Mucosa of descending colon (tissue), 3 donors: ENCODE measurements around the gene LYPD8. TPM values are rescaled to one million over a fixed set of nuclear protein-coding genes. Genes with fewer than 3 reads are reported as not detected.
A peak's percentile ranks its signal among the peaks of the same experiment; 100 is the strongest.
"Not testable (repeated sequence)": the region's sequence is repeated elsewhere in the genome, so short reads cannot be mapped to it uniquely, and the experiment has no call there.

Source experiments
- ATAC-seq: fragments of 200-7000 bp; cut with Tn5 transposase; one replicate; pipeline ENCODE4 v1.9.1; 2020; ENCODE audit warnings: mild to moderate bottlenecking, moderate library complexity
- DNase-seq, 3 donors: peaks; one replicate each; pipeline ENCODE4 v3.0.0-alpha.2; 2020
- H3K36me3 ChIP-seq: fragments of 200-600 bp; one replicate; pipeline ENCODE4 v1.8.0; 2021; ENCODE audit warnings: low read depth, mild to moderate bottlenecking
- H3K4me1 ChIP-seq: fragments of 200-600 bp; one replicate; pipeline ENCODE4 v1.8.0; 2021; ENCODE audit warnings: low read depth, mild to moderate bottlenecking
- H3K4me3 ChIP-seq: fragments of 200-600 bp; one replicate; pipeline ENCODE4 v1.8.0; 2021; ENCODE audit warnings: mild to moderate bottlenecking
- H3K9me3 ChIP-seq: fragments of 200-600 bp; one replicate; pipeline ENCODE4 v1.8.0; 2021; ENCODE audit warnings: mild to moderate bottlenecking
- intact Hi-C, 2 donors: fragments of 100-400 bp; cut with DNase I in 1 of 2; cut with micrococcal nuclease in 1 of 2; formaldehyde crosslinking; loops; one replicate each; pipeline versions ENCODE4 v1.11.0 to v1.11.1; 2022; cut with DNase I, micrococcal nuclease
- long read RNA-seq, 2 donors: library from polyadenylated mRNA; unstranded; transcript quantifications; one replicate each; pipeline ENCODE4 v2.0.0, GENCODE V29; 2019 to 2021
- total RNA-seq, 3 donors: library from RNA; stranded (reverse); fragmentation: NEBNext Ultra II Directional in 2 of 3; extraction: Animal tissue kit (Norgen Biotek cat#: 25700) in 2 of 3; gene quantifications; one replicate each; pipeline versions ENCODE4 v1.2.1 to v1.2.4, GENCODE V29; 2021 to 2023
- TF ChIP-seq, protein P1 (sequence below): fragments of 200-600 bp; IDR thresholded peaks from one replicate; pipeline ENCODE4 v1.8.0; 2022; ENCODE audit warnings: antibody characterized with exemption, mild to moderate bottlenecking
- donor health status: DM: no; HTN: no; CAD: no; lungs with moderate emphysema.
- donor health status: DM: no; HTN: no; CAD: no.
- donor health status: DM: no; HTN: yes; CAD: no.

LYPD8 gene, protein sequence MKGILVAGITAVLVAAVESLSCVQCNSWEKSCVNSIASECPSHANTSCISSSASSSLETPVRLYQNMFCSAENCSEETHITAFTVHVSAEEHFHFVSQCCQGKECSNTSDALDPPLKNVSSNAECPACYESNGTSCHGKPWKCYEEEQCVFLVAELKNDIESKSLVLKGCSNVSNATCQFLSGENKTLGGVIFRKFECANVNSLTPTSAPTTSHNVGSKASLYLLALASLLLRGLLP
- total RNA-seq, result 100 to 1,000 TPM; 235 to 700 (median 647) TPM
- long read RNA-seq, donor 1, transcript LYPD8-202 (7 exons, 1,142 nt), result major isoform, 7 of 275 reads
- long read RNA-seq, donor 1, partial matches to known transcripts, result 11 of 275 reads
- long read RNA-seq, donor 1, other reads (novel, unspliced or antisense), result 257 of 275 reads
- long read RNA-seq, donor 2, transcript LYPD8-202 (7 exons, 1,142 nt), result major isoform, 30 of 955 reads
- long read RNA-seq, donor 2, partial matches to known transcripts, result 34 of 955 reads
- long read RNA-seq, donor 2, other reads (novel, unspliced or antisense), result 891 of 955 reads

DNA sequence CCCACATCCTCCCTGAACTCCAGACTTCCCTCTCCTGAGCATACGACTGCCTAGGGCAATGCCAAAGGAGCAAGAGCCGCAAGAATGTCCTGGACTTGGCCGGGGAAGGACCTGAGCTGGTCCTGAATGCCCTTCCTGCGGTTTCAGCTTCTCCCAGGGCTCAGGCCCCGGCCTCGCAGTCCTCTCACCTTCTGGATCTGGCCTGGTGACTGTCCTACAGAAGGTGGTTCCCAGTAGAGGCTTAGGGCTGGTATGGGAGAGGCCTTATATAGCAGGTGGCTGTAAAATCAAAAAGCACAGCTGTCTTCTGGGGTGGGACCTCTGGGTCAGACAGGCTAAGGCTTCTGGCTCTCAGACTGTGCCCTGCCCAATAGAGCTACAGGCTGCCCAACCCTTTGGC lies at the start of gene LYPD8:
LYPD8 (minus strand) TSS at position 243 of the 400 bp plus-strand sequence. CDS start 4,678 bp downstream, outside the sequence.
- no peaks in the 10 kb centered on the region for H3K9me3 ChIP-seq
- ATAC-seq, result peak; percentile 83
- no peaks in the 10 kb centered on the region for H3K36me3 ChIP-seq
- intact Hi-C loops, result no loop called here
- TF ChIP-seq, protein P1, sequence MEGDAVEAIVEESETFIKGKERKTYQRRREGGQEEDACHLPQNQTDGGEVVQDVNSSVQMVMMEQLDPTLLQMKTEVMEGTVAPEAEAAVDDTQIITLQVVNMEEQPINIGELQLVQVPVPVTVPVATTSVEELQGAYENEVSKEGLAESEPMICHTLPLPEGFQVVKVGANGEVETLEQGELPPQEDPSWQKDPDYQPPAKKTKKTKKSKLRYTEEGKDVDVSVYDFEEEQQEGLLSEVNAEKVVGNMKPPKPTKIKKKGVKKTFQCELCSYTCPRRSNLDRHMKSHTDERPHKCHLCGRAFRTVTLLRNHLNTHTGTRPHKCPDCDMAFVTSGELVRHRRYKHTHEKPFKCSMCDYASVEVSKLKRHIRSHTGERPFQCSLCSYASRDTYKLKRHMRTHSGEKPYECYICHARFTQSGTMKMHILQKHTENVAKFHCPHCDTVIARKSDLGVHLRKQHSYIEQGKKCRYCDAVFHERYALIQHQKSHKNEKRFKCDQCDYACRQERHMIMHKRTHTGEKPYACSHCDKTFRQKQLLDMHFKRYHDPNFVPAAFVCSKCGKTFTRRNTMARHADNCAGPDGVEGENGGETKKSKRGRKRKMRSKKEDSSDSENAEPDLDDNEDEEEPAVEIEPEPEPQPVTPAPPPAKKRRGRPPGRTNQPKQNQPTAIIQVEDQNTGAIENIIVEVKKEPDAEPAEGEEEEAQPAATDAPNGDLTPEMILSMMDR, result no peak
- no peak within 1 kb of the TSS for H3K4me3 ChIP-seq
- peaks cover 27% of the 10 kb centered on the region for H3K4me1 ChIP-seq
- peak in 2 of 3 donors; percentile 53 for DNase-seq

- no peaks in the 10 kb centered on the region for H3K9me3 ChIP-seq
- no peak overlapping the region for H3K4me3 ChIP-seq
- ATAC-seq (peak; percentile 70), DNase-seq (peak in 2 of 3 donors; percentile 40 to 55)
- peaks cover 31% of the 10 kb centered on the region for H3K4me1 ChIP-seq
- TF ChIP-seq, protein P1, result no peak
- intact Hi-C loops, result no loop called here
- H3K36me3 ChIP-seq, result no peaks in the 10 kb centered on the region
Observed at GRCh38 chr1:248804771-248805681, 49.5 kb upstream of the LYPD8 start.

DNA sequence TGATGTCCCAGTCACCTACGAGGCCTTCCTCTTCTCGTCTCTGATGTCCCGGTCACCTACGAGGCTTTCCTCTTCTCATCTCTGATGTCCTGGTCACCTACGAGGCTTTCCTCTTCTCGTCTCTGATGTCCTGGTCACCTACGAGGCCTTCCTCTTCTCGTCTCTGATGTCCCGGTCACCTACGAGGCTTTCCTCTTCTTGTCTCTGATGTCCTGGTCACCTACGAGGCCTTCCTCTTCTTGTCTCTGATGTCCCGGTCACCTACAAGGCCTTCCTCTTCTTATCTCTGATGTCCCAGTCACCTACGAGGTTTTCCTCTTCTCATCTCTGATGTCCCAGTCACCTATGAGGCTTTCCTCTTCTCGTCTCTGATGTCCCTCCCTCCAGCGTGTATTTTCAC lies 47.9 kb upstream of the LYPD8 start:
- H3K9me3 ChIP-seq, ATAC-seq, H3K36me3 ChIP-seq, DNase-seq, H3K4me3 ChIP-seq, intact Hi-C loops: not testable (repeated sequence)
- H3K4me1 ChIP-seq, result peaks cover 31% of the 10 kb centered on the region

DNA sequence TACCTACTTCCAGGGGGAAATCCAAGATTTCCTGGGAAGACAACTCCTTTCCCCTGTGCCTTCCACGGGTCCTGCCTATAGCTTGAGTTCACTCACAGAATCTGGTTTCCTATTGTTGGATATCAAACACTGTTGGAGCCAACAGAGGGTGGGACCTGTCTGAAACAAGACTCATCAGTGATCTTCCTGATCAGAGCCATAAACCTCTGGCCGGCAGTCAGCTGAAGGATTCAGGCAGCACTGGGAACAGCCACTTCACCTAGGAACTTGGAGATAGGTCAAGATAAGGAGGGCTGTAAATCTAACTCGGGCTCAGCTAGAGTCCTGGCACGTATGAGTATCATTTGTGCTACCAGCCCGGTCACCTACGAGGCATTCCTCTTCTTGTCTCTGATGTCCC lies 46.9 kb upstream of the LYPD8 start:
- TF ChIP-seq, protein P1, result no peak
- DNase-seq (peak in 2 of 3 donors; percentile 68 to 76), ATAC-seq (peak; percentile 77)
- H3K9me3 ChIP-seq, result no peaks in the 10 kb centered on the region
- no peaks in the 10 kb centered on the region for H3K36me3 ChIP-seq
- intact Hi-C loops, result no loop called here
- H3K4me1 ChIP-seq, result peaks cover 31% of the 10 kb centered on the region
- H3K4me3 ChIP-seq, result no peak overlapping the region

DNA sequence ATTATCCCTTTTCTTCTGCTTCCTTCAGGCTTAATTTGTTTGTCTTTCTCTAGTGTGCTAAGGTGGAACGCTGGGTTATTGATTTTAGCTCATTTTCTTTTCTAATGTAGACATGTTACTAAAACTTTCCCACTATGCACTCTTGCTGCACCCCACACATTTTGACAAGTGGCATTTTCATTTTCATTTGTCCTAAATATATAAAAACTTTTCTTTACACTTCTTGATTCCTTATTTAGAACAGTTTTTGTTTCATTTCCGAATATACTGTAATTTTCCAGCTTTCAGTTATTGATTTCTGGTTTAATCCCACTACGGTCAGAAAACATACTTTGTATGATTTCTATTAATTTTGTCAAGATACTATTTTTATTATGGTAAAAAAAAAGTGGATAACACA lies 44.9 kb upstream of the LYPD8 start:
- TF ChIP-seq, protein P1, result no peak
- Histone ChIP-seq H3K36me3 (no peaks in the 10 kb centered on the region), H3K9me3 (no peaks in the 10 kb centered on the region), H3K4me3 (no peak overlapping the region), H3K4me1 (peaks cover 17% of the 10 kb centered on the region)
- DNase-seq (no peak), ATAC-seq (no peak)
- intact Hi-C loops, result no loop called here
